HG03354 (cell line): ENCODE measurements around the gene PDLIM7.

Experiments
- ATAC-seq: cut with Tn5 transposase; IDR thresholded peaks from one replicate; pipeline ENCODE4 v1.9.1; 2021; ENCODE audit warnings: mild to moderate bottlenecking; ENCODE audit not compliant: unreplicated experiment, poor library complexity, severe bottlenecking

The PDLIM7 gene

GRCh38 chr5:177508837-177509236 is 11.4 kb upstream of the PDLIM7 start:
- peak; percentile 40 for ATAC-seq

- no peak for ATAC-seq
These were observed 10.8 kb upstream of the PDLIM7 start for GRCh38 chr5:177508221-177508611.

GRCh38 chr5:177507596-177508220 is 10.3 kb upstream of the PDLIM7 start:
- no peak for ATAC-seq

- no peak for ATAC-seq
These were observed 9.8 kb upstream of the PDLIM7 start for GRCh38 chr5:177507165-177507564.

- ATAC-seq: no peak
These were observed 7.7 kb upstream of the PDLIM7 start for GRCh38 chr5:177505075-177505474.

GRCh38 chr5:177504086-177505056 is 7.0 kb upstream of the PDLIM7 start:
- no peak for ATAC-seq

DNA sequence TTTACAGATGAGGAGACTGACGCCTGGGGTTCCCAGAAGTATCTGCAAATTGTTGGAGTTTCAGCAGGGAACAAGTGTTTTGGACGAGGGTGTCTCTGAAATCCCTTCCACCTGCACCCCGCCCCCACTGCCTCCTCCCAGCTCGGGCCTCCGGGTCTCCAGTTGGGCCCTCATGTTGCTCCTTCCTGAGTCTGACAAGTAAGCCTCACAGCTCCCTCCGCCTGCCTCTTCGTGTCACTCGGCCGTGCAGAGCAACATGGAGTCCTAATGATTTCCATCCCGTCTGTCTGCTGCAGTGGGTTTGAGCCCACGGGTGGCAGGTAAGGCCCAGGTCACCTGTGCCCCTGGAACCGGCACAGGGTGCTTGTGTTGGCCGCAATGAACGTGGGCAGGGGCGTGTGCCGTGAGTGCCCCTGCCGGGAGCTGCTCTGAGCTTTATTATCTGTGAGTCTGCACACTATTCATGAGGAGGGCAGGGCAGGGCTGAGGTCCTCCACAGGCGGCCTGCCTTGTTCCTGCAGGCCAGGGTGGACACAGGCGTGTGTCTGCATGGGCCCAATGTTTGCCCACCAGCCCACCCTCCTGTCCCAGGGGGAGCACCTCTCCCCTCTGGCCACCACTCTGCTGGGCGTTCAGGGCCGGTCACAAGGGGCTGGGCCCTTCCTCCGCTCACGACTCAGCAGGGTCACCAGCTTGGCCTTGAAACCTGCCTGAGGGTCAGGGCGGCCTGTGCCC is 6.1 kb upstream of the PDLIM7 start:
- no peak for ATAC-seq

- no peak for ATAC-seq
These were observed 5.5 kb upstream of the PDLIM7 start for GRCh38 chr5:177502886-177503285.

GRCh38 chr5:177501874-177502678 is 4.7 kb upstream of the PDLIM7 start:
- no peak for ATAC-seq

- ATAC-seq: no peak
These were observed 3.5 kb upstream of the PDLIM7 start for GRCh38 chr5:177500685-177501522.

DNA sequence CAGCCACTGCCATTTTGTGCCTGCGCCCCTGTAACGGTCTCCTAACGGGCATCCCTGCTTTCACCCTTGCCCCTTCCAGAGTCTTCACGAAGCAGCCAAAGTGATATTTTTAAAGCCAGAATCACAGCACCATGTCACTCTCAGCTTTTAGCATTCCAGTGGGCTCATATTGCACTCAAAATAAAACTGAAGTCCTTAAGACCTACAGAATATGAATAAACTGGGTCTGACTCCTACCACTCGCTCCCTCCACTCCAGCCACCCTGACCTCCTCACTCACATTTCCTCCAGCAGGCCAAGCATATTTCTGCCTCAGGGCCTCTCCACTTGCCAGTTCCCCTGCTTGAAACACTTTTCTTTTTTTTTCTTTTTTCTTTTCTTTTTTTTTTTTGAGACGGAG is 2.4 kb upstream of the PDLIM7 start:
- ATAC-seq: no peak

DNA sequence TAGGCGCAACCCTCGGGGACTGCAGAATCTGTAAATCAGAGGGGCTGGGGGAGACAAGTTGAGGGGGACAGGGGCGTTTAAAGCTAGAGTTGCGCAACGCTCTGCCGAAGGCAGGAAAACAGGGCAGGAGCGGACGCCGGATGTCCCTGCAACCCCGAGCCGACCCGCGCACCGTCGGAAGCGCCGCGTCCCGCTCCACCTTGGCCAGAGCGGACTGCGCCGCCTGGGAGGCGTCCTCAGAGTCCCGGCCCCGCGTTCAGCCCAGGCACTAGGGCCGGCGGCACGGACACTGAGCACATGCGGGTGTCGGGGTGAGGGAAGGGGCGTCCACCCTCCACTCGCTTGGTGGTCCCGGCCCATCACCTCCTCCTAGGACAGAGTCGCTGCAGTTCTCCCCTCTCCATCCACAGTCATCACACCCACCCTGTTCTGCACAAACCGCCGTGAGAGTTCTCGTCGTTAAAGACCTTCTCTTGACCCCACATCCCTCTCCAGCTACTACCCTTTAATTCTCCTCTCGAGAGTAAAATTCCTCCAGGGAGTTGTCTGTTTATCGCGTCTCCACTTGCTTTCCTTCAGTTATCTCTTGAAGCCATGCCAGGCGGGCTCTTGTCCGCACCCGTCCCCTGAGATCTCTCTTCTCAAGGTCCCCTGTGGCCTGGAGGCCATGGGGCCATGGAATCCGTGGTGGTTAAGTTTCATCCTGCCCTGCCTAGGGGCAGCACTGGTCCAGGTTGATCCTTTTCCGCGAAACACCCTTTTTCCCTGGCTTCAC is 796 bp upstream of the PDLIM7 start:
- ATAC-seq: peak; percentile 13

DNA sequence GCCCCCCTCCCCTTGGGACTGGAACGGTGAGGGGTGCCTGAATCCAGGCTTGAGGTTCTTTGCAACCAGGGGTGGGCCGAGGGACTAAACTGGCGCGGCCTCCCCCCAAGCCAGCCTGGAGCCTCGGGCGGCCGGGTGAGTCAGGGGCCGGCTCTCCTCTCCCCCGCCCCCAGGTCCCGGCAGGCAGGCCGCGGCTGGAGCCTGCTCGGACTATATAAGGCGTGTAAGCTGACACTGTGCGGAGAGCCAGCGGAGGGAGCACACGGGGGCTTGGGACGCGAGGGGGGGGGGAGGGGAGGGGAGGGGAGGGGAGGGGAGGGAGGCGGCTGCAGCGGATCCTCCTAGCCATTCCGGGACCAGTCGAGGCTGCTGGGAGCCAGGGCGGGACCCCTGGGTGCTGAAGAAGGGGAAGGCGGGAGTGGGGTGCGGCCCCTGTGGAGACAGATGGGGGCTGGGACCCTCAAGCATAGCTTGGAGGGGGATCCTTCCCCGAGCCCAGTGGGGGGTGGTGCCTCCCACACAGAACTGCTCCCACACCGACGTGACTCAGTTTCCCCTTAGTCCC is 595 bp downstream of the PDLIM7 start:
- ATAC-seq: peak; percentile 13

DNA sequence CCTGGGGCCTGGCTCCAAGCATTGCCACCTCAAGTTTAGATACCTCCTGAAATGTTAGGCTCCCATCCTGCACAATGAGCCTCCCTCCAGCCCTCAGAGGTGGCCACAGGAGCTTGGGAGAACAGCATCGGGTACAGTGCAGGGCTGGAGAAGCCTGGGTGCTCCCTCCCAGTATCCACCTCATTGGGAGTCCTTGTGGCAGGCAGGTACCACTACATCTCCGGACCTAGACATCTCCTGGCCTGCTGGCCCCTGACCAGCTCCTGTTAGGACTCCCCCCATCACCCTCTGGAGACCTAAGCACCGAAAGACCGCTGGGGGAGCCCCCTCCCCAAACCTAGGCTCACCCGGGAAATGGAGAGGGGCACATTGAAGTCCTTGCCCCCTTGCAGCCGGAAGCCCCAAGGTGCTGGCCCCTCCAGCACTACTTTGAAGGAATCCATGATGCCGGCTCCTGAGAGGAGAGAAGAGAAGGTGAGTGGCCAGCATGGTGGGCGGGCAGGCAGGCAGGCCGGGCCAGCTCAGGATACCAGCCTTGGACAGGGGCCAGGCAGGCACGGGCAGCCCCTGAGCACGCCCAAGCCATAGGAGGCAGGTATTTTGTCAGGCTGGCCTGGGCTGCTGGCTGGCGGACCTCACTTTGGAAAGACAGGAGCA is 1.2 kb downstream of the PDLIM7 start:
- no peak for ATAC-seq

GRCh38 chr5:177495243-177496060 is 2.0 kb downstream of the PDLIM7 start:
- no peak for ATAC-seq

GRCh38 chr5:177494346-177495195 is 2.8 kb downstream of the PDLIM7 start:
- ATAC-seq: no peak
